KMS-11 (cell line): Measurements from ENCODE around the gene CAV2.
A peak's percentile ranks its signal among the peaks of the same experiment; 100 is the strongest.

Source experiments
- H2AFZ ChIP-seq: fragments of 200-600 bp; sonication (generic); 2 replicates; pipeline ENCODE4 v1.6.1; 2016; ENCODE audit warnings: antibody characterized with exemption, mixed run types, low read depth
- H3K27ac ChIP-seq: fragments of 200-600 bp; sonication (generic); 2 replicates; pipeline ENCODE4 v1.6.1; 2016; ENCODE audit warnings: mild to moderate bottlenecking, mixed run types
- H3K27me3 ChIP-seq: fragments of 200-600 bp; sonication (generic); 2 replicates; pipeline ENCODE4 v1.6.1; 2017; ENCODE audit warnings: mild to moderate bottlenecking, low read depth, mixed run types, moderate library complexity; ENCODE audit not compliant: insufficient read depth
- H3K36me3 ChIP-seq: fragments of 200-600 bp; sonication (generic); 2 replicates; pipeline ENCODE4 v1.6.1; 2017; ENCODE audit warnings: mild to moderate bottlenecking, mixed run types; ENCODE audit not compliant: insufficient read depth
- H3K4me1 ChIP-seq: fragments of 200-600 bp; sonication (generic); 2 replicates; pipeline ENCODE4 v1.6.1; 2016; ENCODE audit warnings: mild to moderate bottlenecking, low read depth, mixed run types; ENCODE audit not compliant: poor library complexity, severe bottlenecking
- H3K4me2 ChIP-seq: fragments of 200-600 bp; sonication (generic); 2 replicates; pipeline ENCODE4 v1.7.0; 2016; ENCODE audit warnings: mild to moderate bottlenecking, mixed run types
- H3K4me3 ChIP-seq: fragments of 200-600 bp; sonication (generic); IDR thresholded peaks from 2 replicates; pipeline ENCODE4 v1.6.1; 2017; ENCODE audit warnings: low read depth, low read length, mixed read lengths; ENCODE audit not compliant: insufficient read depth
- H3K79me2 ChIP-seq: fragments of 200-600 bp; sonication (generic); 2 replicates; pipeline ENCODE4 v1.6.1; 2016; ENCODE audit warnings: low read depth, mixed run types; ENCODE audit not compliant: insufficient read depth
- H3K9ac ChIP-seq: fragments of 200-600 bp; sonication (generic); 2 replicates; pipeline ENCODE4 v1.6.1; 2016; ENCODE audit warnings: mild to moderate bottlenecking, mixed run types
- H4K20me1 ChIP-seq: fragments of 200-600 bp; sonication (generic); 2 replicates; pipeline ENCODE4 v1.6.1; 2016; ENCODE audit warnings: mild to moderate bottlenecking, mixed run types; ENCODE audit not compliant: insufficient read depth
- CTCF ChIP-seq: fragments of 200-600 bp; sonication (generic); conservative IDR thresholded peaks from 2 replicates; pipeline ENCODE4 v1.6.1; 2017; ENCODE audit warnings: low read depth, mild to moderate bottlenecking, antibody characterized with exemption, low read length, moderate library complexity, mixed read lengths

Gene CAV2

GRCh38 chr7:116495736-116496135 lies 3.8 kb upstream of the CAV2 start:
- no peaks in the 10 kb centered on the region for H3K27me3 ChIP-seq
- no peak overlapping the region for H3K4me3 ChIP-seq
- no peak overlapping the region for H3K4me2 ChIP-seq
- no peaks in the 10 kb centered on the region for H3K36me3 ChIP-seq
- no peaks in the 10 kb centered on the region; the same call in 1 of the 2 replicates for H3K79me2 ChIP-seq
- no peak for TF ChIP-seq CTCF
- no peak overlapping the region for H2AFZ ChIP-seq
- peaks cover 6% of the 10 kb centered on the region for H3K4me1 ChIP-seq
- no peak overlapping the region for H3K27ac ChIP-seq
- H3K9ac ChIP-seq, result no peak overlapping the region
- H4K20me1 ChIP-seq, result no peaks in the 10 kb centered on the region

- Histone ChIP-seq H3K27me3 (no peaks in the 10 kb centered on the region), H3K27ac (no peak overlapping the region), H3K36me3 (no peaks in the 10 kb centered on the region), H3K79me2 (no peaks in the 10 kb centered on the region; the same call in 1 of the 2 replicates), H3K4me2 (no peak overlapping the region), H3K4me3 (no peak overlapping the region), H3K9ac (no peak overlapping the region), H2AFZ (no peak overlapping the region), H3K4me1 (peaks cover 15% of the 10 kb centered on the region), H4K20me1 (no peaks in the 10 kb centered on the region)
- TF ChIP-seq CTCF, result no peak
Measured at GRCh38 chr7:116496653-116497052, 2.9 kb upstream of the CAV2 start.

- H3K79me2 ChIP-seq, result no peaks in the 10 kb centered on the region; the same call in 1 of the 2 replicates
- no peak overlapping the region for H2AFZ ChIP-seq
- H3K4me2 ChIP-seq, result no peak overlapping the region
- no peak overlapping the region for H3K9ac ChIP-seq
- no peaks in the 10 kb centered on the region for H3K27me3 ChIP-seq
- H3K4me3 ChIP-seq, result no peak overlapping the region
- H3K4me1 ChIP-seq, result peaks cover 25% of the 10 kb centered on the region
- TF ChIP-seq CTCF, result no peak
- H3K36me3 ChIP-seq, result no peaks in the 10 kb centered on the region
- no peaks in the 10 kb centered on the region for H4K20me1 ChIP-seq
- H3K27ac ChIP-seq, result no peak overlapping the region
Measured at GRCh38 chr7:116497708-116498107, 1.8 kb upstream of the CAV2 start.

GRCh38 chr7:116500078-116500853 lies 728 bp downstream of the CAV2 start:
- peak overlapping the region; percentile 61 for H3K27ac ChIP-seq
- no peaks in the 10 kb centered on the region for H3K27me3 ChIP-seq
- H3K4me1 ChIP-seq, result peaks cover 50% of the 10 kb centered on the region
- H3K36me3 ChIP-seq, result no peaks in the 10 kb centered on the region
- peak overlapping the region; percentile 67 for H3K9ac ChIP-seq
- H3K4me2 ChIP-seq, result peak overlapping the region; percentile 88
- TF ChIP-seq CTCF, result no peak
- H3K79me2 ChIP-seq, result peaks cover 9% of the 10 kb centered on the region; the same call in 1 of the 2 replicates
- H2AFZ ChIP-seq, result peak overlapping the region; percentile 80
- no peaks in the 10 kb centered on the region for H4K20me1 ChIP-seq
- peak overlapping the region; percentile 33 for H3K4me3 ChIP-seq
